WTC11 (cell line): ENCODE measurements around the gene SLC4A11. TPM values are rescaled to one million over a fixed set of nuclear protein-coding genes. Genes with fewer than 3 reads are reported as not detected.

Experiments used
- ATAC-seq: fragments of 200-7000 bp; cut with Tn5 transposase; 2 replicates; pipeline ENCODE4 v1.10.0; 2021; ENCODE audit warnings: mild to moderate bottlenecking, moderate library complexity
- CTCF ChIA-PET: fragments of 300-600 bp; sonication (Branson Sonifier 250); formaldehyde crosslinking; loops from one replicate; lab custom pipeline; 2021; ENCODE audit warnings: antibody characterized with exemption; lab: Charles Lee
- POLR2A ChIA-PET: fragments of 350-600 bp; sonication (Branson Sonifier 250); formaldehyde crosslinking; loops from one replicate; lab custom pipeline; 2021; ENCODE audit warnings: antibody characterized with exemption; lab: Charles Lee
- DNase-seq: peaks from one replicate; pipeline ENCODE4 v3.0.0; 2021; ENCODE audit warnings: low spot score
- H3K27ac Mint-ChIP-seq: 2 replicates; pipeline ENCODE4 v1.8.0; 2021; ENCODE audit warnings: mixed read lengths
- H3K27me3 Mint-ChIP-seq: 2 replicates; pipeline ENCODE4 v1.8.0; 2021; ENCODE audit warnings: low read depth, mild to moderate bottlenecking, moderate library complexity, mixed read lengths
- H3K36me3 Mint-ChIP-seq: 2 replicates; pipeline ENCODE4 v1.8.0; 2021; ENCODE audit warnings: mixed read lengths
- H3K4me1 Mint-ChIP-seq: 2 replicates; pipeline ENCODE4 v1.8.0; 2022; ENCODE audit warnings: mixed read lengths
- H3K4me3 Mint-ChIP-seq: 2 replicates; pipeline ENCODE4 v1.8.0; 2021; ENCODE audit warnings: mild to moderate bottlenecking, moderate library complexity, mixed read lengths
- H3K9me3 Mint-ChIP-seq: 2 replicates; pipeline ENCODE4 v1.8.0; 2021; ENCODE audit warnings: mixed read lengths
- ATF2 ChIP-seq: sonication (generic); formaldehyde crosslinking; IDR thresholded peaks from 2 replicates; pipeline ENCODE4 v1.8.1; 2022; ENCODE audit warnings: low read depth, missing genetic modification reagents, borderline replicate concordance
- GABPB1 ChIP-seq: sonication (generic); formaldehyde crosslinking; IDR thresholded peaks from 2 replicates; pipeline ENCODE4 v1.8.1; 2023; ENCODE audit warnings: mild to moderate bottlenecking, missing genetic modification reagents
- IRF2 ChIP-seq: sonication (generic); formaldehyde crosslinking; IDR thresholded peaks from 2 replicates; pipeline ENCODE4 v1.8.0; 2022; ENCODE audit warnings: low read depth, missing genetic modification reagents, borderline replicate concordance
- JAZF1 ChIP-seq: fragments of 250-450 bp; sonication (Bioruptor Pico); IDR thresholded peaks from 2 replicates; pipeline ENCODE4 v1.9.0; 2021; ENCODE audit warnings: moderate library complexity, mild to moderate bottlenecking, inconsistent platforms
- NFE2L1 ChIP-seq: sonication (generic); formaldehyde crosslinking; IDR thresholded peaks from 2 replicates; pipeline ENCODE4 v1.8.1; 2023; ENCODE audit warnings: missing genetic modification reagents
- NR1H2 ChIP-seq: sonication (generic); formaldehyde crosslinking; IDR thresholded peaks from 2 replicates; pipeline ENCODE4 v1.9.0; 2021; ENCODE audit warnings: mild to moderate bottlenecking, moderate library complexity, missing genetic modification reagents
- USF1 ChIP-seq: sonication (generic); formaldehyde crosslinking; IDR thresholded peaks from 2 replicates; pipeline ENCODE4 v1.8.0; 2022; ENCODE audit warnings: mild to moderate bottlenecking, missing genetic modification reagents
- ZNF121 ChIP-seq: sonication (generic); formaldehyde crosslinking; IDR thresholded peaks from 2 replicates; pipeline ENCODE4 v1.8.0; 2023; ENCODE audit warnings: missing genetic modification reagents
- ZNF396 ChIP-seq: fragments of 250-450 bp; sonication (Bioruptor Pico); IDR thresholded peaks from 2 replicates; pipeline ENCODE4 v1.8.0; 2021; ENCODE audit warnings: mild to moderate bottlenecking, moderate library complexity, borderline replicate concordance
- ZNF416 ChIP-seq: fragments of 250-450 bp; sonication (Bioruptor Pico); IDR thresholded peaks from 2 replicates; pipeline ENCODE4 v1.9.0; 2021; ENCODE audit warnings: mild to moderate bottlenecking, inconsistent platforms
- ZNF532 ChIP-seq: fragments of 250-450 bp; sonication (Bioruptor Pico); IDR thresholded peaks from 2 replicates; pipeline ENCODE4 v1.9.0; 2021; ENCODE audit warnings: mild to moderate bottlenecking, borderline replicate concordance
- total RNA-seq: library from RNA; stranded (reverse); gene quantifications from 3 replicates; pipeline ENCODE4 v1.2.3, GENCODE V29; 2021

The SLC4A11 gene
- total RNA-seq, 1 experiment from 2014 or later: 39.5 TPM

- TF ChIP-seq ATF2 (CRISPR knock-in tag) (no peak), JAZF1 (CRISPR knock-in tag) (no peak), NR1H2 (no peak)
Measured at GRCh38 chr20:3226864-3227263, 12.1 kb downstream of the SLC4A11 start (continued).

- no peak for DNase-seq
- Mint-ChIP-seq H3K4me3 (no peak overlapping the region), H3K27me3 (no peaks in the 10 kb centered on the region), H3K36me3 (peaks cover 12% of the 10 kb centered on the region), H3K9me3 (no peaks in the 10 kb centered on the region), H3K4me1 (no peaks in the 10 kb centered on the region), H3K27ac (no peak overlapping the region)
- POLR2A ChIA-PET: no interaction called here
- CTCF ChIA-PET: no interaction called here
- no peak for ATAC-seq
- TF ChIP-seq ZNF416 (CRISPR knock-in tag) (0 out of 2 replicates have a peak, but pooled peaks have one; percentile 14), ZNF532 (CRISPR knock-in tag) (no peak)
Measured at GRCh38 chr20:3226093-3226492, 12.9 kb downstream of the SLC4A11 start.

- no peaks in the 10 kb centered on the region for H3K4me1 Mint-ChIP-seq
- CTCF ChIA-PET: interaction anchor here (1.2 to 2.4 kb wide), 3 partner anchors 15 to 52 kb away, joined by 4 to 9 read pairs (median 6); no protein-coding TSS in a partner anchor
- ATAC-seq: no peak
- no peak overlapping the region for H3K4me3 Mint-ChIP-seq
- H3K36me3 Mint-ChIP-seq: peaks cover 18% of the 10 kb centered on the region
- no peak for DNase-seq
- TF ChIP-seq ZNF121 (CRISPR knock-in tag): peak; percentile 95
- peak; percentile 63 for TF ChIP-seq GABPB1 (CRISPR knock-in tag)
- no peak for TF ChIP-seq ZNF416 (CRISPR knock-in tag)
- POLR2A ChIA-PET: no interaction called here
- no peaks in the 10 kb centered on the region for H3K27me3 Mint-ChIP-seq
- H3K27ac Mint-ChIP-seq: no peak overlapping the region
- no peaks in the 10 kb centered on the region for H3K9me3 Mint-ChIP-seq
Measured at GRCh38 chr20:3224681-3225421, 14.1 kb downstream of the SLC4A11 start.

GRCh38 chr20:3223994-3224680 lies 14.9 kb downstream of the SLC4A11 start:
- Mint-ChIP-seq H3K36me3 (peaks cover 18% of the 10 kb centered on the region), H3K9me3 (no peaks in the 10 kb centered on the region), H3K4me1 (no peaks in the 10 kb centered on the region), H3K27ac (no peak overlapping the region), H3K4me3 (no peak overlapping the region), H3K27me3 (no peaks in the 10 kb centered on the region)
- ChIA-PET POLR2A (interaction anchor here (1.1 kb wide), 1 partner anchor 93 kb away, joined by 3 read pairs; no protein-coding TSS in a partner anchor), CTCF (interaction anchor here (0.9 to 2.4 kb wide), 4 partner anchors 16 to 92 kb away, joined by 4 to 9 read pairs (median 6); no protein-coding TSS in a partner anchor)
- no peak for ATAC-seq
- no peak for TF ChIP-seq ZNF396 (CRISPR knock-in tag)
- no peak for TF ChIP-seq NFE2L1 (CRISPR knock-in tag)
- TF ChIP-seq IRF2: no peak
- no peak for TF ChIP-seq USF1 (CRISPR knock-in tag)
- no peak for TF ChIP-seq ZNF121 (CRISPR knock-in tag)
- no peak for DNase-seq
